HL-60 (cell line): ENCODE results near the gene HHEX.
"Not testable (repeated sequence)": the region's sequence is repeated elsewhere in the genome, so short reads cannot be mapped to it uniquely, and the experiment has no call there.

Source experiments
- DNase-seq, 2 experiments: peaks; one replicate each; pipeline ENCODE4 v3.0.0-alpha.2; 2010 to 2020; ENCODE audit warnings: low read depth in 1 of 2, low spot score in 1 of 2
- H3K27ac ChIP-seq: fragments of 250-450 bp; sonication (Bioruptor Pico); replicated peaks from 2 replicates; pipeline ENCODE4 v1.5.1; 2020; ENCODE audit warnings: mild to moderate bottlenecking, moderate library complexity
- H3K27me3 ChIP-seq: fragments of 250-450 bp; sonication (Bioruptor Pico); 2 replicates; pipeline ENCODE4 v1.5.1; 2021; ENCODE audit warnings: mild to moderate bottlenecking, moderate library complexity; ENCODE audit not compliant: insufficient read depth, poor library complexity, severe bottlenecking
- H3K4me3 ChIP-seq: replicated peaks from 2 replicates; pipeline ENCODE4 v1.5.1; 2011; ENCODE audit warnings: mild to moderate bottlenecking, control low read depth, low read length; ENCODE audit not compliant: insufficient read depth
- CTCF ChIP-seq: IDR thresholded peaks from one replicate; pipeline ENCODE4 v1.5.1; 2011; ENCODE audit warnings: low read length, control low read depth, inconsistent platforms; ENCODE audit not compliant: insufficient read depth
- GABPA ChIP-seq: IDR thresholded peaks from 2 replicates; pipeline ENCODE4 v1.6.1; 2012; ENCODE audit warnings: low read depth
- POLR2AphosphoS5 ChIP-seq: IDR thresholded peaks from 2 replicates; pipeline ENCODE4 v1.6.1; 2012; ENCODE audit warnings: low read depth
- REST ChIP-seq: IDR thresholded peaks from 2 replicates; pipeline ENCODE4 v1.6.1; 2012; ENCODE audit warnings: low read depth; ENCODE audit not compliant: insufficient replicate concordance
- SPI1 ChIP-seq: IDR thresholded peaks from 2 replicates; pipeline ENCODE4 v1.6.1; 2012; ENCODE audit warnings: low read depth, mild to moderate bottlenecking, borderline replicate concordance

Gene HHEX

DNA sequence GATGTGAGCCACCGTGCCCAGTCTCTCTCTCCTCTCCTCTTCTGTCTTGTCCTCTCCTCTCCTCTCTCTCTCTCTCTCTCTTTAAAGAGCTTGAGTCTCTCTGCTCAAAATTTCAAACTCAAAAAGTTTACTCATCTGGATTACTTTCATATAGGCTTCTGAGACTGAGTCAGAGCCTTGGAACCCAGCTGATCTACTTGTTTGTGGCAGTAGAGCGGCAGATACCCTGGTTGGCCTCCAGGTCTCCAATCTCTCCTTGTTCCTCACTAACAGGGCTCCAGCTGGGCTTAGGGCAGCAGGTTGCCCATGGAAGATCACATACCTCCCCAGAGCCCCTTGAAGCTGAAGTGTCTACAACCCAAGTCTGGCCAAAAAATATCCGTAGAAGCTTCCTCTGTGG, 51.0 kb downstream of the HHEX start:
- DNase-seq, result no peak
- Histone ChIP-seq H3K27ac (no peak overlapping the region), H3K27me3 (no peaks in the 10 kb centered on the region), H3K4me3 (no peak overlapping the region)
- TF ChIP-seq SPI1, result no peak
- no peak for TF ChIP-seq POLR2AphosphoS5
- TF ChIP-seq CTCF, result no peak
- TF ChIP-seq REST, result no peak
- TF ChIP-seq GABPA, result no peak

DNA sequence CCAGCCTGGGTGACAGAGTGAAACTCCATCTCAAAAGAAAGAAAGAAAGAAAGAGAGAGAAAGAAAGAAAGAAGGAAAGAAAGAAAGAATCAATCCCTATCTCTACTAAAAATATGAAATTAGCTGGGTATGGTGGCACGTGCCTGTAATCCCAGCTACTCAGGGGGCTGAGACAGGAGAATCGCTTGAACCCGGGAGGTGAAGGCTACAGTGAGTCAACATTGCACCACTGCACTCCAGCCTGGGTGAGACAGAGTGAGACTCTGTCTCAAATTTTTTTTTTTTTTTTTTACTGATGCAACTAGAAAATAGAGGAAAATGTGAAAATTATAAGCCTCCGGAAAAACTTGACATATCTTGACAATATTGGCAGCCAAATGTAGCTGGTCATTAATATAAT, 52.0 kb downstream of the HHEX start:
- H3K4me3 ChIP-seq, H3K27me3 ChIP-seq, H3K27ac ChIP-seq, DNase-seq: not testable (repeated sequence)

DNA sequence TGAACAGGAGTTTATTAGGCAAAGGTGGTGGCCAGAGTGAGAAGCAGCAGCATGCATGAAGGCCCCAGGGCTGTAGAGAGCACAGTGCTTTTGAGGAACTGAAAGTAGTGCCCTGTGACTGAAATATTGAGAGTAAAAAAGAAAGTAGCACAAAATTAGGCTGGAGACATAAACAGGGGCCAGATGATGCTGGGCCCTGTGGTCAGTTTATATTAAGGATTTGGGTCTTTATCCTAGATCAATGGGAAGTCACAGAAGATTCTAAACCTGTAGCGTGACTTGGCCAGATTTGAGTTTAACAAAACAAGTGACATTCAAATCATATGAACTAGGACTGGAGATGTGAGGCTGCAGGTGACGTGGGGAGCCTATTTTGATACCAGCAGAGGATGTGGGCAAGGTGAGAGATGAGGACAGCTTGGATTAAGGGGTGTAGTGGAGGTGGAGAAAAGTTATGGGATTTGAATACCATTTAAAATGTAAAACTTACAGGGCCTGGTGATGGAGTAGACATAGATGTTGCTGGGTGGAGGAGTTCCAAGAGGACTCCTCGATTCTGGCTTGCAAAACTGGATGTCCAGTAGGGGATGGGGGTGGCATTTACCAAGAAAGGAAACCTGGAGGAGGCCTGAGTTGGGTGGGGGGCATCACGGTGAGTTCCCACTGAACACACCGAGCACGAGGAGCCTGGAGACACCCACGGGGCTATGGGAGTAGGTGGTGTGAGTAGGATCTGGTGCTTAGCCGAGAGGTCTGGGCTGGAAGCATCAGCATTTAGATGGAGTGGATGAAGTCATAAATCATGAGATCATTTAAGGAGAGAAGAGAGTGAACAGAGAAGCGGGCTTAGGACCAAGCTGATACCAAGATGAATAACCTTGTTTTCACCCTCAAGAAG, 52.8 kb downstream of the HHEX start:
- peak in 1 of 2 experiments; percentile 25 for DNase-seq
- H3K27me3 ChIP-seq, result no peaks in the 10 kb centered on the region
- H3K27ac ChIP-seq, result no peak overlapping the region
- no peak overlapping the region for H3K4me3 ChIP-seq
- TF ChIP-seq POLR2AphosphoS5 (no peak), SPI1 (peak; percentile 72; the same call in 1 of the 2 replicates)
